Measurements from ENCODE around the gene FGFBP2.
"Not testable (repeated sequence)": the region's sequence is repeated elsewhere in the genome, so short reads cannot be mapped to it uniquely, and the experiment has no call there.

FGFBP2 gene

GRCh38 chr4:15926486-15926885 is 36.5 kb downstream of the FGFBP2 start:
- no peak for DNase-seq

DNA sequence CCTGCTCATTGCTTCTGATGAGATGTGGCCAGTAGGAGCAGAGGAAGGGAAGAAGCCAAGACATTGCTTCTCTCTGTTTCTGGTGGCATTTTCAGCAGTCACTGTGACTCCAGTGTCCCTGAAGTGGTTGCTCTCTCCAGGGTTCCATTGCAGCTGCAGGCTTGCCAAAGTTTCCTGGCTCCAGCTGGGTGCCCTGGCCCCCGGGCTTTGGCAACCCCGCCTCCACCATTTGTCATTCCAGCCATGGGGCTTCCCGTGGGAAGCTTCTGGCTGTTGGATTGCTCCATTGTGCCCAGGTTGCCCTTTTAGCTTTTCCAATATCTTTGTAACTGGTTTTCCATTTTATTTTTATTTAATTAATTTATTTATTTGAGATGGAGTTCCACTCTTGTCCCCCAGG is 37.1 kb downstream of the FGFBP2 start:
- no peak for DNase-seq

DNA sequence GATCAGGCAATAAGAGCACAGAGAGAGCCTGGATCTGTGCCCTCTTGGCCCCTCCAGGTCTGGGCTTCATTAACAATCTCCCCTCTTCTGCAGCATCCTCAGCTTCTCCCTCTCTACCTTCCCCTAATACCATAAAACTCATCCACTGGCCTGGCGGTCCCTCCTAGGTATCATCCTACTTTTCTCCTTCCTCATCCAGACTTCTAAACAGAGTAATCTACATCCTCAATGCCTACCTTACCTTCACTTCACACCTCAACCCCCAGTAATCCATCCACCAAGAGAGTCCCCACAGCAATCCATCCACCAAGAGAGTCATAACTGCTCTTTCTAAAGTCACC is 41.4 kb downstream of the FGFBP2 start:
- no peak for DNase-seq

GRCh38 chr4:15920723-15921591 is 42.0 kb downstream of the FGFBP2 start:
- DNase-seq, result no peak

GRCh38 chr4:15918484-15919129 is 44.4 kb downstream of the FGFBP2 start:
- DNase-seq, result no peak

DNA sequence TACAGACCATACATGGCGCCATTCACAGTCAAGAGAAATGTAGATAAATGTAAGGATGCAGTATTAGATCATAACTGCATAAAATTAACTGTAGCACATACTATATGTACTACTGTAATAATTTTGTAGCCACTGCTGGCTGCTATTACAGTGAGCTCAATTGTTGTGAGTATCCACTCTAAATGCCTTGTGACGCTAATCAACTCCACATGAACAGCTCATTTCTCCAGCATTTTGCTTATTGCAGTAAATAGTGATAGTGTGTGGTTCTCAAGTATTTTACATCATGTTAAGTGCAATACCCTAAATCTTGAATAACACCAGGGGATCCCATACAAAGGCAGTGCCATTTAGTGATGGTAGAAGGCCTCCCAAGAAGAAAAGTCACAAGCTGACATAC is 45.7 kb downstream of the FGFBP2 start:
- no peak for DNase-seq

- not testable (repeated sequence) for DNase-seq
These were observed 46.6 kb downstream of the FGFBP2 start for GRCh38 chr4:15916358-15916757.

DNA sequence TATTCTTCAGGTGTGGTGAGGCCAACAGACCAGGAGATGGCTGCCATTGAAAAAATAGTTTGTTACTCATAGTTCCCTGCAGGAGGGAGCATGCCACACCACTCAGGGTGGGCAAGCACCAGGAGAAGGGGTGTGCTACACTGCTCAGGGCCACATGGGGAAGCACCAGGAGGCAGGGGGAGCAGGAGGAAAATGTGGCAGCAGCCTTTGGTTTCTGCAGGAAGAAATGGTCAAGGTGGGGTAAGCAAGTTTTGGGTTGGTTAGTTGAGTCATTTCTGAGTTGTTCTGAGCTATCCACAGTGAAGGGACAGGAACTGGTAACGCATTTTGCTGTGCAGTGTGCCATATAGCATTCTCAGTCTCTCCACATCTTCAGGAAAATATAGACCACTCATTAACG is 48.2 kb downstream of the FGFBP2 start:
- DNase-seq, result no peak

GRCh38 chr4:15914291-15914690 is 48.7 kb downstream of the FGFBP2 start:
- DNase-seq, result no peak

- DNase-seq, result no peak
These were observed 49.4 kb downstream of the FGFBP2 start for GRCh38 chr4:15913631-15913970.

DNA sequence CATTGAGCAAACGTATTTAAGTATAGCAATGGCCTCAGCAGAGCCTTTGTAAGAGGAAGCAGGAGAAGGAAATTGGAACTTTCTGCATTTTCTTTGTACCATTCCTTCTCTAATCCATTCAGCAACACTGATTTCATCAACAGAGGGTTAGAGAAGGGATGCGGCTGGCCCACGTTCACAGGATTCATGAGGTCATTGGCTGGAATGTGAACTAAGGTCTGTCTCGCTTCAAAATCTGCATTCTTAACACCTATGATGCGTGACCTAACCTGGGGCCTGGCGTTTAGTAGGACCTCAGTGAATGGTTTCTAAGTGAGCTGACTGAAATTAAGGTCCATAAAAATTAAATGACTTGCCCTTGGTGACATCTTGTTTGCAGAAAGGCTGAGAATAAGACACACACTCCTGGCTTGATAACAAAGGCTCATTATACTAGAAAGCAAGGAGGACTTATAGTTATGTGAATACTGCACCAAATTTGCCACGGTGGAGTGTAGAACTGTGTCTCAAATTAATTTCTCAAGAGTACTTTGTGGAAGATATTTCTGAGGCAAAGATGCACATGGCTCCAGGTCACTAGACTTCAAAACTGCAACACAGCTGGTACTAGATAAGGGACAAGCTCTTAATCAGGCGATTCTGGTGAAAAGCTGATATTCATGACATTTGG is 49.9 kb downstream of the FGFBP2 start:
- no peak for DNase-seq

GRCh38 chr4:15912236-15912635 is 50.7 kb downstream of the FGFBP2 start:
- no peak for DNase-seq

All from stimulated activated CD4-positive, alpha-beta T cell treated with anti-CD3 and anti-CD28 coated beads, Interleukin-2, amount 100 ng/mL, for 48 hours (primary cell).